Breast epithelium (tissue), 3 donors: Measurements from ENCODE around the gene SERPINA9.

Experiments
- POLR2A ChIP-seq: fragments of 450-650 bp; IDR thresholded peaks from one replicate; pipeline ENCODE4 v1.6.1; 2016; ENCODE audit warnings: antibody characterized with exemption, mild to moderate bottlenecking, moderate library complexity
- POLR2AphosphoS5 ChIP-seq, 3 donors: sonication (generic); formaldehyde crosslinking; IDR thresholded peaks; one replicate each; pipeline ENCODE4 v1.6.1; 2017; ENCODE audit warnings: antibody characterized with exemption in 3 of 3
- TF ChIP-seq, protein P1 (sequence below), 3 donors: fragments of 450-650 bp; IDR thresholded peaks; one replicate each; pipeline ENCODE4 v1.5.1; 2016 to 2017; ENCODE audit warnings: antibody characterized with exemption in 3 of 3, mild to moderate bottlenecking in 3 of 3, moderate library complexity in 3 of 3

GRCh38 chr14:94498215-94498614 is 22.2 kb upstream of the SERPINA9 start:
- TF ChIP-seq, protein P1, sequence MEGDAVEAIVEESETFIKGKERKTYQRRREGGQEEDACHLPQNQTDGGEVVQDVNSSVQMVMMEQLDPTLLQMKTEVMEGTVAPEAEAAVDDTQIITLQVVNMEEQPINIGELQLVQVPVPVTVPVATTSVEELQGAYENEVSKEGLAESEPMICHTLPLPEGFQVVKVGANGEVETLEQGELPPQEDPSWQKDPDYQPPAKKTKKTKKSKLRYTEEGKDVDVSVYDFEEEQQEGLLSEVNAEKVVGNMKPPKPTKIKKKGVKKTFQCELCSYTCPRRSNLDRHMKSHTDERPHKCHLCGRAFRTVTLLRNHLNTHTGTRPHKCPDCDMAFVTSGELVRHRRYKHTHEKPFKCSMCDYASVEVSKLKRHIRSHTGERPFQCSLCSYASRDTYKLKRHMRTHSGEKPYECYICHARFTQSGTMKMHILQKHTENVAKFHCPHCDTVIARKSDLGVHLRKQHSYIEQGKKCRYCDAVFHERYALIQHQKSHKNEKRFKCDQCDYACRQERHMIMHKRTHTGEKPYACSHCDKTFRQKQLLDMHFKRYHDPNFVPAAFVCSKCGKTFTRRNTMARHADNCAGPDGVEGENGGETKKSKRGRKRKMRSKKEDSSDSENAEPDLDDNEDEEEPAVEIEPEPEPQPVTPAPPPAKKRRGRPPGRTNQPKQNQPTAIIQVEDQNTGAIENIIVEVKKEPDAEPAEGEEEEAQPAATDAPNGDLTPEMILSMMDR (IDR thresholded peaks at IDR 0.05), result no peak
- TF ChIP-seq POLR2A, result no peak
- no peak for TF ChIP-seq POLR2AphosphoS5 (IDR thresholded peaks at IDR 0.05)
